Activated CD8-positive, alpha-beta memory T cell treated with anti-CD3 and anti-CD28 coated beads for 36 hours (primary cell): ENCODE measurements around the gene IQGAP1. TPM values are rescaled to one million over a fixed set of nuclear protein-coding genes. Genes with fewer than 3 reads are reported as not detected.
"Not testable (repeated sequence)": the region's sequence is repeated elsewhere in the genome, so short reads cannot be mapped to it uniquely, and the experiment has no call there.

Source experiments
- CTCF ChIA-PET: fragments of 350-600 bp; sonication (Branson Sonifier 250); formaldehyde crosslinking; loops from one replicate; lab custom pipeline; 2021; ENCODE audit warnings: antibody characterized with exemption; lab: Charles Lee
- POLR2A ChIA-PET: fragments of 350-600 bp; sonication (Branson Sonifier 250); formaldehyde crosslinking; loops from one replicate; lab custom pipeline; 2021; ENCODE audit warnings: antibody characterized with exemption; lab: Charles Lee
- total RNA-seq, 2 experiments: library from RNA; stranded (reverse); gene quantifications; one replicate each; pipeline ENCODE4 v1.2.3, GENCODE V29; 2021

Gene IQGAP1
- total RNA-seq, 2 experiments from 2014 or later = 160 to 162 TPM

- ChIA-PET POLR2A (no interaction called here), CTCF (interaction anchor here (0.8 to 1.0 kb wide), 2 partner anchors 82 to 170 kb away, joined by 3 to 4 read pairs; no protein-coding TSS in a partner anchor)
These were observed 101.9 kb downstream of the IQGAP1 start for GRCh38 chr15:90489944-90490343.

- ChIA-PET CTCF (no interaction called here), POLR2A (no interaction called here)
These were observed 105.6 kb downstream of the IQGAP1 start for GRCh38 chr15:90493647-90494046.

GRCh38 chr15:90495067-90495466 lies 107.0 kb downstream of the IQGAP1 start:
- CTCF ChIA-PET = no interaction called here

GRCh38 chr15:90496791-90497190 lies 108.7 kb downstream of the IQGAP1 start:
- CTCF ChIA-PET = interaction anchor here (0.6 kb wide), 1 partner anchor 181 kb away, joined by 3 read pairs; no protein-coding TSS in a partner anchor
- POLR2A ChIA-PET = no interaction called here

More at GRCh38 chr15:90495067-90495466, 107.0 kb downstream of the IQGAP1 start:
- POLR2A ChIA-PET = no interaction called here

- CTCF ChIA-PET = no interaction called here
- POLR2A ChIA-PET = no interaction called here
These were observed 109.3 kb downstream of the IQGAP1 start for GRCh38 chr15:90497376-90497775.

GRCh38 chr15:90497912-90498311 lies 109.9 kb downstream of the IQGAP1 start:
- ChIA-PET POLR2A (no interaction called here), CTCF (no interaction called here)

- CTCF ChIA-PET = interaction anchor here (1.4 kb wide), 1 partner anchor 180 kb away, joined by 4 read pairs; no protein-coding TSS in a partner anchor
- POLR2A ChIA-PET = no interaction called here
These were observed 112.1 kb downstream of the IQGAP1 start for GRCh38 chr15:90500171-90500570.

GRCh38 chr15:90501898-90502297 lies 113.9 kb downstream of the IQGAP1 start:
- POLR2A ChIA-PET = no interaction called here
- CTCF ChIA-PET = no interaction called here

- POLR2A ChIA-PET = not testable (repeated sequence)
These were observed 122.7 kb downstream of the IQGAP1 start for GRCh38 chr15:90510781-90511180.

GRCh38 chr15:90511211-90511618 lies 123.2 kb downstream of the IQGAP1 start:
- POLR2A ChIA-PET, CTCF ChIA-PET: not testable (repeated sequence)

More at GRCh38 chr15:90510781-90511180, 122.7 kb downstream of the IQGAP1 start:
- CTCF ChIA-PET = not testable (repeated sequence)

GRCh38 chr15:90512276-90512675 lies 124.2 kb downstream of the IQGAP1 start:
- POLR2A ChIA-PET = interaction anchor here (0.6 kb wide), 1 partner anchor 74 kb away, joined by 3 read pairs; no protein-coding TSS in a partner anchor
- CTCF ChIA-PET = interaction anchor here (0.8 to 1.0 kb wide), 2 partner anchors 16 to 257 kb away, joined by 3 read pairs; no protein-coding TSS in a partner anchor

- POLR2A ChIA-PET = interaction anchor here (0.5 to 0.6 kb wide), 2 partner anchors 37 to 190 kb away, joined by 4 to 5 read pairs; no protein-coding TSS in a partner anchor
- CTCF ChIA-PET = no interaction called here
These were observed 124.9 kb downstream of the IQGAP1 start for GRCh38 chr15:90512981-90513380.

- POLR2A ChIA-PET = interaction anchor here (0.5 kb wide), 1 partner anchor 36 kb away, joined by 4 read pairs; no protein-coding TSS in a partner anchor
- CTCF ChIA-PET = no interaction called here
These were observed 125.4 kb downstream of the IQGAP1 start for GRCh38 chr15:90513448-90513847.

- POLR2A ChIA-PET, CTCF ChIA-PET: not testable (repeated sequence)
These were observed 125.9 kb downstream of the IQGAP1 start for GRCh38 chr15:90513893-90514292.

GRCh38 chr15:90519688-90520087 lies 131.6 kb downstream of the IQGAP1 start:
- ChIA-PET POLR2A (no interaction called here), CTCF (no interaction called here)

- ChIA-PET CTCF (no interaction called here), POLR2A (interaction anchor here (0.8 kb wide), 1 partner anchor 11 kb away, joined by 3 read pairs; no protein-coding TSS in a partner anchor)
These were observed 132.3 kb downstream of the IQGAP1 start for GRCh38 chr15:90520365-90520764.

- POLR2A ChIA-PET = no interaction called here
These were observed 135.3 kb downstream of the IQGAP1 start for GRCh38 chr15:90523373-90523772.

GRCh38 chr15:90524018-90524803 lies 136.2 kb downstream of the IQGAP1 start:
- CTCF ChIA-PET = interaction anchor here (1.4 kb wide), 1 partner anchor 15 kb away, joined by 3 read pairs; no protein-coding TSS in a partner anchor
- POLR2A ChIA-PET = interaction anchor here (0.6 kb wide), 1 partner anchor 22 kb away, joined by 3 read pairs; no protein-coding TSS in a partner anchor

More at GRCh38 chr15:90523373-90523772, 135.3 kb downstream of the IQGAP1 start:
- CTCF ChIA-PET = no interaction called here

- ChIA-PET CTCF (interaction anchor here (0.6 kb wide), 2 partner anchors 43 to 88 kb away, joined by 3 to 5 read pairs; no protein-coding TSS in a partner anchor), POLR2A (interaction anchor here (0.6 to 0.7 kb wide), 2 partner anchors 65 to 188 kb away, joined by 3 to 8 read pairs; partner anchors contain the start of gene BLM)
These were observed 140.9 kb downstream of the IQGAP1 start for GRCh38 chr15:90529011-90529370.
